ENCODE data around the gene FBXL19. TPM values are rescaled to one million over a fixed set of nuclear protein-coding genes. Genes with fewer than 3 reads are reported as not detected.

FBXL19 gene
- total RNA-seq, 1 donor from 2014 or later, result 21.4 TPM

DNA sequence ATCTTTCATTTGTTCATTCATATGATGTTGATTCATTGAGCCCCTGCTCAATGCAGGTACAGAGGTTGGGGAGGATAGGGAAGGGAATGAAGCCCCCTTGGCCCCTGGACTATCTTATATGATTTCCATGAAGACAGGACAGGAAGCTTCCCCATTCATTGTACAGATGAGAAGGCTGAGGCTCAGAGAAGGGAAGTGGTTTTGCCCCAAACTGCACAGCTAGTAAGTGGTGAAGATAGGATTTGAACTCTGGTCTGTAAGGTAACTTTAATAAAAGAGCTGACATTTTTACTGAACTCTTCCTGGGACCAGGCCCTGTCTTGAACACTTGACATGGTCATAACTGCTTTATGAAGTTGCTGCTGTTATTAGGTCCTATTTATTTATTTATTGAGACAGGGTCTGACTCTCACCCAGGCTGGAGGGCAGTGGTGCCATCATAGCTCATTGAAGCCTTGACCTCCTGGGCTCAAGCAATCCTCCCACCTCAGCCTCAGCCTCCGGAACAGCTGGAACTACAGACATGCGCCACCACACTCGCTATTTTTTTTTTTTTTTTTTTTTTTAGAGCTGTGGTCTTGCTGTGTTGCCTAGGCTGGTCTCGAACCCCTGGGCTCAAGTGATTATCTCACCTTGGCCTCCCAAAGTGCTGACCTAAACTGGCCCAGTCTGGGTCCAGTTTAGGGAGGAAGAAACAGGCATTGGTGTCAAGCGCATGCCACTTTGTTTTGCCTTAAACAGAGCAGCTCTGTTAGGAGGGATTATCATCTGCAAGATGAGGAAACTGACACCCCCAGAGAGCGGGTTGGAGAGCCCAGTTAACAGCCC lies 22.0 kb upstream of the FBXL19 start:
- Histone ChIP-seq H3K36me3 (no peaks in the 10 kb centered on the region), H3K27me3 (no peaks in the 10 kb centered on the region), H3K27ac (peak overlapping the region; percentile 91), H3K4me3 (peak overlapping the region; percentile 54 to 55), H3K9me3 (no peaks in the 10 kb centered on the region), H3K4me1 (peaks cover 38% of the 10 kb centered on the region)
- intact Hi-C loops (cut with DNase I), result loop anchor here (5.0 kb wide), 1 partner anchor 59 kb away; no protein-coding TSS in a partner anchor
- no peak for DNase-seq (ENCODE audit: extremely low spot score in 2 of 2)
- TF ChIP-seq, protein P1, sequence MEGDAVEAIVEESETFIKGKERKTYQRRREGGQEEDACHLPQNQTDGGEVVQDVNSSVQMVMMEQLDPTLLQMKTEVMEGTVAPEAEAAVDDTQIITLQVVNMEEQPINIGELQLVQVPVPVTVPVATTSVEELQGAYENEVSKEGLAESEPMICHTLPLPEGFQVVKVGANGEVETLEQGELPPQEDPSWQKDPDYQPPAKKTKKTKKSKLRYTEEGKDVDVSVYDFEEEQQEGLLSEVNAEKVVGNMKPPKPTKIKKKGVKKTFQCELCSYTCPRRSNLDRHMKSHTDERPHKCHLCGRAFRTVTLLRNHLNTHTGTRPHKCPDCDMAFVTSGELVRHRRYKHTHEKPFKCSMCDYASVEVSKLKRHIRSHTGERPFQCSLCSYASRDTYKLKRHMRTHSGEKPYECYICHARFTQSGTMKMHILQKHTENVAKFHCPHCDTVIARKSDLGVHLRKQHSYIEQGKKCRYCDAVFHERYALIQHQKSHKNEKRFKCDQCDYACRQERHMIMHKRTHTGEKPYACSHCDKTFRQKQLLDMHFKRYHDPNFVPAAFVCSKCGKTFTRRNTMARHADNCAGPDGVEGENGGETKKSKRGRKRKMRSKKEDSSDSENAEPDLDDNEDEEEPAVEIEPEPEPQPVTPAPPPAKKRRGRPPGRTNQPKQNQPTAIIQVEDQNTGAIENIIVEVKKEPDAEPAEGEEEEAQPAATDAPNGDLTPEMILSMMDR (IDR thresholded peaks at IDR 0.05), result no peak
- TF ChIP-seq POLR2AphosphoS5 (IDR thresholded peaks at IDR 0.05; ENCODE audit: insufficient read depth in 1 of 2, low read depth in 1 of 2) (no peak), POLR2A (IDR thresholded peaks at IDR 0.05) (no peak)

DNA sequence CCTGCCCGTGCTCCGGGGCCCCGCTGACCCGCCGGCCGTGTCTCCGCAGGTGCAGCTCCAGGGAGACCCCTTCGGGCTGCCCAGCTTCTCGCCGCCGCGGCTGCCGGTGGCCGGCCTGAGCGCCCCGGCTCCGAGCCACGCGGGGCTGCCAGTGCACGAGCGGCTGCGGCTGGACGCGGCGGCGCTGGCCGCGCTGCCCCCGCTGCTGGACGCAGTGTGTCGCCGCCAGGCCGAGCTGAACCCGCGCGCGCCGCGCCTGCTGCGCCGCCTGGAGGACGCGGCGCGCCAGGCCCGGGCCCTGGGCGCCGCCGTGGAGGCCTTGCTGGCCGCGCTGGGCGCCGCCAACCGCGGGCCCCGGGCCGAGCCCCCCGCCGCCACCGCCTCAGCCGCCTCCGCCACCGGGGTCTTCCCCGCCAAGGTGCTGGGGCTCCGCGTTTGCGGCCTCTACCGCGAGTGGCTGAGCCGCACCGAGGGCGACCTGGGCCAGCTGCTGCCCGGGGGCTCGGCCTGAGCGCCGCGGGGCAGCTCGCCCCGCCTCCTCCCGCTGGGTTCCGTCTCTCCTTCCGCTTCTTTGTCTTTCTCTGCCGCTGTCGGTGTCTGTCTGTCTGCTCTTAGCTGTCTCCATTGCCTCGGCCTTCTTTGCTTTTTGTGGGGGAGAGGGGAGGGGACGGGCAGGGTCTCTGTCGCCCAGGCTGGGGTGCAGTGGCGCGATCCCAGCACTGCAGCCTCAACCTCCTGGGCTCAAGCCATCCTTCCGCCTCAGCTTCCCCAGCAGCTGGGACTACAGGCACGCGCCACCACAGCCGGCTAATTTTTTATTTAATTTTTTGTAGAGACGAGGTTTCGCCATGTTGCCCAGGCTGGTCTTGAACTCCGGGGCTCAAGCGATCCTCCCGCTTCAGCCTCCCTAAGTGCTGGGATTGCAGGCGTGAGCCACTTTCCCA lies 21.1 kb upstream of the FBXL19 start:
- no peaks in the 10 kb centered on the region for H3K36me3 ChIP-seq
- no peaks in the 10 kb centered on the region for H3K27me3 ChIP-seq
- H3K27ac ChIP-seq, result peak overlapping the region; percentile 91
- no peak for DNase-seq (ENCODE audit: extremely low spot score in 2 of 2)
- peak overlapping the region; percentile 54 to 55 for H3K4me3 ChIP-seq
- H3K4me1 ChIP-seq, result peaks cover 34% of the 10 kb centered on the region
- intact Hi-C loops (cut with DNase I), result loop anchor here (5.0 kb wide), 1 partner anchor 60 kb away; no protein-coding TSS in a partner anchor
- H3K9me3 ChIP-seq, result no peaks in the 10 kb centered on the region
- TF ChIP-seq, protein P1 (IDR thresholded peaks at IDR 0.05), result no peak
- no peak for TF ChIP-seq POLR2A (IDR thresholded peaks at IDR 0.05)
- TF ChIP-seq POLR2AphosphoS5 (IDR thresholded peaks at IDR 0.05; ENCODE audit: insufficient read depth in 1 of 2, low read depth in 1 of 2), result no peak

DNA sequence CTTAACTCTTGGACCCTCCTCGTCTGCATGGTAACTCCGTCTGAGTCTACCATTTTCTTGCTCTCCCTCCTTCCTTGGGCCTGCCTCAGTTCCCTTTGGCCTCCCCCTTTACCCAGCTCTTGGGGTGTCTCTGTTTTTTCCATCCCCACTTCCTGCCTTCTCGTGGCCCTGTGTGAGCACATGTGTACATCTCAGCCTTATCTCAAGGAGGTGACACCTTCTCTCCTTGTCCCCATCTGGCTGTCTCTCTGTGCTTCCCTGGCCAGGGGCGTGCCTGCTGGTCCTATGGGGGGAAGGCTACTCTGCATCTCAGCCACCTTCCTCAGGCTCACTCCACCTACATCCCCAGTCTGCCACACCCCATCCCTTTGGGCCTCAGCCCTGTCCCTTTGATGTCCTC lies 20.4 kb upstream of the FBXL19 start:
- TF ChIP-seq POLR2A (IDR thresholded peaks at IDR 0.05), result no peak
- no peak for TF ChIP-seq POLR2AphosphoS5 (IDR thresholded peaks at IDR 0.05; ENCODE audit: insufficient read depth in 1 of 2, low read depth in 1 of 2)
- TF ChIP-seq, protein P1 (IDR thresholded peaks at IDR 0.05), result no peak
- DNase-seq (ENCODE audit: extremely low spot score in 2 of 2), result no peak
- Histone ChIP-seq H3K4me1 (peaks cover 28% of the 10 kb centered on the region), H3K27ac (peak overlapping the region; percentile 91), H3K27me3 (no peaks in the 10 kb centered on the region), H3K4me3 (peak overlapping the region in 1 of 2 donors; percentile 54), H3K36me3 (no peaks in the 10 kb centered on the region), H3K9me3 (no peaks in the 10 kb centered on the region)
- intact Hi-C loops (cut with DNase I), result loop anchor here (5.0 kb wide), 1 partner anchor 61 kb away; no protein-coding TSS in a partner anchor

DNA sequence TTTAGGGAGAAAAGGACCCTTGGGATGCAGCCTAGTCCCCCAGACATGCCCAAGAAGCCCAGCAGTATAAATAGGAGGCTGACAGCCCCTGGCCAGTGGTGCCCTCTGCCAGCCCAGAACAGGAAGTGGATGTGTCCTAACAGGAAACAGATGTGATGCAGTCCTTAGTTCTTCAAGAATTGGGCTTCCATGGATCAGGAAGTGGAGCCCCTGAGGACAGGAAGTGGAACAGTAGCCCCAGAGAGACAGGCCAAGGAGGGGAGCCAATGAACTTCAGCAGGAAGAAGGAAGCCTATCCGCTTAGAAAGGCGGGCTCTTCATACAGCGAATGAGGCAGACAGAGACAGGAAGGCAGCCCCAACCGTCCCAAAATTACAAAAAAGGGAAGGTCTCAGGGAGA lies 19.8 kb upstream of the FBXL19 start:
- Histone ChIP-seq H3K27ac (peak overlapping the region; percentile 91), H3K36me3 (no peaks in the 10 kb centered on the region), H3K4me1 (peaks cover 28% of the 10 kb centered on the region), H3K9me3 (no peaks in the 10 kb centered on the region), H3K4me3 (no peak overlapping the region), H3K27me3 (no peaks in the 10 kb centered on the region)
- intact Hi-C loops (cut with DNase I), result loop anchor here (5.0 kb wide), 1 partner anchor 61 kb away; no protein-coding TSS in a partner anchor
- DNase-seq (ENCODE audit: extremely low spot score in 2 of 2), result no peak
- TF ChIP-seq POLR2AphosphoS5 (IDR thresholded peaks at IDR 0.05; ENCODE audit: insufficient read depth in 1 of 2, low read depth in 1 of 2), result no peak
- TF ChIP-seq, protein P1 (IDR thresholded peaks at IDR 0.05), result no peak
- TF ChIP-seq POLR2A (IDR thresholded peaks at IDR 0.05), result no peak

Data from vagina (tissue), 2 donors.